ENCODE results near the gene NLRP6.
"Not testable (repeated sequence)": the region's sequence is repeated elsewhere in the genome, so short reads cannot be mapped to it uniquely, and the experiment has no call there.

The NLRP6 gene

GRCh38 chr11:309979-310572 lies 31.9 kb downstream of the NLRP6 start:
- not testable (repeated sequence) for DNase-seq

GRCh38 chr11:311013-311748 lies 33.0 kb downstream of the NLRP6 start:
- DNase-seq: not testable (repeated sequence)

GRCh38 chr11:312092-312816 lies 34.0 kb downstream of the NLRP6 start:
- DNase-seq: no peak

- DNase-seq: no peak
Observed at GRCh38 chr11:313304-313786, 35.1 kb downstream of the NLRP6 start.

- DNase-seq: no peak
Observed at GRCh38 chr11:313787-314553, 35.8 kb downstream of the NLRP6 start, which contains the start of gene IFITM1. Gene IFITM1 (plus strand): TSS chr11:314040. CDS start chr11:314171, 131 bp downstream.

GRCh38 chr11:314554-314875 lies 36.3 kb downstream of the NLRP6 start:
- DNase-seq: not testable (repeated sequence)

- no peak for DNase-seq
Observed at GRCh38 chr11:315051-315481, 36.9 kb downstream of the NLRP6 start.

GRCh38 chr11:315516-315994 lies 37.3 kb downstream of the NLRP6 start:
- DNase-seq: no peak

- DNase-seq: no peak
Observed at GRCh38 chr11:316031-316701, 38.0 kb downstream of the NLRP6 start.

- DNase-seq: no peak
Observed at GRCh38 chr11:316891-317301, 38.7 kb downstream of the NLRP6 start.

GRCh38 chr11:317668-318404 lies 39.6 kb downstream of the NLRP6 start:
- DNase-seq: not testable (repeated sequence)

- not testable (repeated sequence) for DNase-seq
Observed at GRCh38 chr11:318405-319120, 40.4 kb downstream of the NLRP6 start.

GRCh38 chr11:319121-319887 lies 41.1 kb downstream of the NLRP6 start:
- not testable (repeated sequence) for DNase-seq

GRCh38 chr11:319888-320273 lies 41.7 kb downstream of the NLRP6 start:
- DNase-seq: not testable (repeated sequence)

- DNase-seq: no peak
Observed at GRCh38 chr11:324156-324555, 45.9 kb downstream of the NLRP6 start.

GRCh38 chr11:324593-325517 lies 46.6 kb downstream of the NLRP6 start:
- not testable (repeated sequence) for DNase-seq

- no peak for DNase-seq
Observed at GRCh38 chr11:325796-326591, 47.8 kb downstream of the NLRP6 start.

GRCh38 chr11:326592-326841 lies 48.3 kb downstream of the NLRP6 start:
- DNase-seq: no peak

Measured in NCI-H1436 (cell line).